HG02623 (cell line): Measurements from ENCODE around the gene CYTH3.

ENCODE experiments used
- ATAC-seq: cut with Tn5 transposase; IDR thresholded peaks from one replicate; pipeline ENCODE4 v1.9.1; 2021; ENCODE audit warnings: moderate library complexity; ENCODE audit not compliant: unreplicated experiment

Gene CYTH3

GRCh38 chr7:6116211-6116610 lies 156.2 kb downstream of the CYTH3 start:
- no peak for ATAC-seq
